DOHH2 (cell line): ENCODE results near the gene CCT2.

Experiments used
- H3F3A ChIP-seq: fragments of 200-600 bp; sonication (generic), shearing (Covaris generic); 2 replicates; pipeline ENCODE4 v1.6.0; 2016; ENCODE audit warnings: antibody characterized with exemption, mild to moderate bottlenecking; ENCODE audit not compliant: control insufficient read depth, insufficient read depth
- H3K27ac ChIP-seq: fragments of 200-600 bp; sonication (generic); 2 replicates; pipeline ENCODE4 v1.5.1; 2014; ENCODE audit warnings: low read depth, mild to moderate bottlenecking, low read length, moderate library complexity
- H3K27me3 ChIP-seq: fragments of 200-600 bp; sonication (generic); 2 replicates; pipeline ENCODE4 v1.6.1; 2014; ENCODE audit warnings: mild to moderate bottlenecking, low read length, mixed read lengths; ENCODE audit not compliant: control insufficient read depth
- H3K36me3 ChIP-seq: fragments of 200-600 bp; sonication (generic); 2 replicates; pipeline ENCODE4 v1.6.1; 2014; ENCODE audit warnings: mild to moderate bottlenecking, low read length, moderate library complexity, mixed read lengths; ENCODE audit not compliant: control insufficient read depth
- H3K4me1 ChIP-seq: fragments of 200-600 bp; sonication (generic); 2 replicates; pipeline ENCODE4 v1.6.1; 2014; ENCODE audit warnings: mild to moderate bottlenecking, low read length, mixed read lengths; ENCODE audit not compliant: control insufficient read depth
- H3K4me2 ChIP-seq: fragments of 200-600 bp; sonication (generic); 2 replicates; pipeline ENCODE4 v1.6.0; 2014; ENCODE audit warnings: mild to moderate bottlenecking, low read length, moderate library complexity
- H3K4me3 ChIP-seq: fragments of 200-600 bp; sonication (generic); 2 replicates; pipeline ENCODE4 v1.5.1; 2014; ENCODE audit warnings: mild to moderate bottlenecking, low read length, mixed read lengths
- H3K79me2 ChIP-seq: fragments of 200-600 bp; sonication (generic); 2 replicates; pipeline ENCODE4 v1.6.1; 2014; ENCODE audit warnings: mild to moderate bottlenecking, low read length, mixed read lengths; ENCODE audit not compliant: control insufficient read depth
- H3K9me2 ChIP-seq: fragments of 200-600 bp; sonication (generic); replicated peaks from 2 replicates; pipeline ENCODE4 v1.6.1; 2014; ENCODE audit warnings: mild to moderate bottlenecking, low read length, mixed read lengths; ENCODE audit not compliant: control insufficient read depth
- H3K9me3 ChIP-seq: fragments of 200-600 bp; sonication (generic); 2 replicates; pipeline ENCODE4 v1.6.1; 2014; ENCODE audit warnings: antibody characterized with exemption, low read length, mixed read lengths; ENCODE audit not compliant: control insufficient read depth, insufficient read depth
- H4K20me1 ChIP-seq: fragments of 200-600 bp; sonication (generic); 2 replicates; pipeline ENCODE4 v1.6.0; 2014; ENCODE audit warnings: low read depth, mild to moderate bottlenecking, antibody characterized with exemption, low read length, moderate library complexity; ENCODE audit not compliant: control insufficient read depth, insufficient read depth
- EZH2phosphoT487 ChIP-seq: fragments of 200-600 bp; sonication (generic); IDR thresholded peaks from 2 replicates; pipeline ENCODE4 v1.6.1; 2017; ENCODE audit warnings: borderline replicate concordance, mild to moderate bottlenecking, antibody characterized with exemption, low read length, moderate library complexity, mixed read lengths
- TF ChIP-seq, protein P1 (sequence below): fragments of 200-600 bp; sonication (generic); IDR thresholded peaks from one replicate; pipeline ENCODE4 v1.5.1; 2014; ENCODE audit warnings: antibody characterized with exemption, mild to moderate bottlenecking, low read depth, low read length; ENCODE audit not compliant: poor library complexity, severe bottlenecking

CCT2 gene

GRCh38 chr12:69641546-69641945 lies 56.3 kb downstream of the CCT2 start:
- TF ChIP-seq, protein P1, sequence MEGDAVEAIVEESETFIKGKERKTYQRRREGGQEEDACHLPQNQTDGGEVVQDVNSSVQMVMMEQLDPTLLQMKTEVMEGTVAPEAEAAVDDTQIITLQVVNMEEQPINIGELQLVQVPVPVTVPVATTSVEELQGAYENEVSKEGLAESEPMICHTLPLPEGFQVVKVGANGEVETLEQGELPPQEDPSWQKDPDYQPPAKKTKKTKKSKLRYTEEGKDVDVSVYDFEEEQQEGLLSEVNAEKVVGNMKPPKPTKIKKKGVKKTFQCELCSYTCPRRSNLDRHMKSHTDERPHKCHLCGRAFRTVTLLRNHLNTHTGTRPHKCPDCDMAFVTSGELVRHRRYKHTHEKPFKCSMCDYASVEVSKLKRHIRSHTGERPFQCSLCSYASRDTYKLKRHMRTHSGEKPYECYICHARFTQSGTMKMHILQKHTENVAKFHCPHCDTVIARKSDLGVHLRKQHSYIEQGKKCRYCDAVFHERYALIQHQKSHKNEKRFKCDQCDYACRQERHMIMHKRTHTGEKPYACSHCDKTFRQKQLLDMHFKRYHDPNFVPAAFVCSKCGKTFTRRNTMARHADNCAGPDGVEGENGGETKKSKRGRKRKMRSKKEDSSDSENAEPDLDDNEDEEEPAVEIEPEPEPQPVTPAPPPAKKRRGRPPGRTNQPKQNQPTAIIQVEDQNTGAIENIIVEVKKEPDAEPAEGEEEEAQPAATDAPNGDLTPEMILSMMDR, result no peak
- no peak for TF ChIP-seq EZH2phosphoT487

GRCh38 chr12:69642531-69642930 lies 57.3 kb downstream of the CCT2 start:
- Histone ChIP-seq H3F3A (no peaks in the 10 kb centered on the region), H3K9me2 (no peaks in the 10 kb centered on the region), H3K79me2 (no peaks in the 10 kb centered on the region), H3K9me3 (no peaks in the 10 kb centered on the region), H3K4me2 (no peak overlapping the region), H4K20me1 (no peaks in the 10 kb centered on the region), H3K4me1 (no peaks in the 10 kb centered on the region), H3K36me3 (no peaks in the 10 kb centered on the region), H3K27ac (no peak overlapping the region), H3K4me3 (no peak overlapping the region), H3K27me3 (0 out of 2 replicates have a peak, but pooled peaks cover 3% of the 10 kb centered on the region)
- TF ChIP-seq, protein P1, result no peak
- no peak for TF ChIP-seq EZH2phosphoT487

More at GRCh38 chr12:69641546-69641945, 56.3 kb downstream of the CCT2 start:
- Histone ChIP-seq H3K9me2 (no peaks in the 10 kb centered on the region), H3K4me1 (no peaks in the 10 kb centered on the region), H3K27ac (no peak overlapping the region), H3K9me3 (no peaks in the 10 kb centered on the region), H3K27me3 (no peaks in the 10 kb centered on the region), H3K4me3 (no peak overlapping the region), H3F3A (no peaks in the 10 kb centered on the region), H4K20me1 (no peaks in the 10 kb centered on the region), H3K79me2 (no peaks in the 10 kb centered on the region), H3K4me2 (no peak overlapping the region), H3K36me3 (no peaks in the 10 kb centered on the region)

DNA sequence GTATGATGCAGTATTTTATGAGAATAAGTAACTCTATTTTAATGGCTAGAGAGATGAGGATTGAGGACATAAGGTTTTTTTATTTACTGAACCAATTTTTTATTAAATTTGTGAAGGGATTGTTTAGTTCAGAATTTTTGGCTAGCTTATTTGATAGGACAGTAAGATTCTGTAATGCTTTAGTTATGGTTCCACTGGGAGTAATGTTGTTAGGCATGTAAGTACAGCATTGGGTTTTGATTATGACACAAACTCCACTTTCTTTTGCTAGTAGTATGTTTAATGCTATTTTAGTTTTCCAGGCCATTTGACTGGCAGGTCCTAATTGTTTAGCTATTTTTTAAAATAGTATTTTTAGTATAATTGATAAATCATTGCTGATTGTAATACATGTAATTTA lies 59.3 kb downstream of the CCT2 start:
- Histone ChIP-seq H3K4me1 (no peaks in the 10 kb centered on the region), H3K79me2 (no peaks in the 10 kb centered on the region), H3K27ac (no peak overlapping the region), H3K27me3 (peaks cover 3% of the 10 kb centered on the region; the same call in 1 of the 2 replicates), H3K9me3 (no peaks in the 10 kb centered on the region), H3K4me2 (no peak overlapping the region), H3K36me3 (no peaks in the 10 kb centered on the region), H4K20me1 (no peaks in the 10 kb centered on the region), H3K9me2 (no peaks in the 10 kb centered on the region), H3F3A (no peaks in the 10 kb centered on the region), H3K4me3 (no peak overlapping the region)
- TF ChIP-seq, protein P1, result no peak
- no peak for TF ChIP-seq EZH2phosphoT487
